GM23248 (cell line): ENCODE data around the gene THBS2. TPM values are rescaled to one million over a fixed set of nuclear protein-coding genes. Genes with fewer than 3 reads are reported as not detected.

Experiments
- DNase-seq: peaks from one replicate; pipeline ENCODE4 v3.0.0-alpha.2; 2015
- H2AFZ ChIP-seq: fragments of 200-600 bp; sonication (generic); 2 replicates; pipeline ENCODE4 v1.6.1; 2016; ENCODE audit warnings: antibody characterized with exemption
- H3F3A ChIP-seq: fragments of 200-600 bp; sonication (generic); 2 replicates; pipeline ENCODE4 v1.6.1; 2016; ENCODE audit warnings: mild to moderate bottlenecking, antibody characterized with exemption, mixed run types; ENCODE audit not compliant: insufficient read depth
- H3K27ac ChIP-seq: fragments of 200-600 bp; sonication (generic); 2 replicates; pipeline ENCODE4 v1.5.1; 2016; ENCODE audit warnings: mild to moderate bottlenecking
- H3K27me3 ChIP-seq: fragments of 200-600 bp; sonication (generic); replicated peaks from 2 replicates; pipeline ENCODE4 v1.6.1; 2016; ENCODE audit warnings: mild to moderate bottlenecking; ENCODE audit not compliant: insufficient read depth
- H3K36me3 ChIP-seq: fragments of 200-600 bp; sonication (generic); 2 replicates; pipeline ENCODE4 v1.6.1; 2016; ENCODE audit warnings: low read depth, mild to moderate bottlenecking
- H3K4me1 ChIP-seq: fragments of 200-600 bp; sonication (generic); 2 replicates; pipeline ENCODE4 v1.6.1; 2016; ENCODE audit warnings: mild to moderate bottlenecking; ENCODE audit not compliant: insufficient read depth
- H3K4me2 ChIP-seq: fragments of 200-600 bp; sonication (generic); one replicate; pipeline ENCODE4 v1.6.1; 2016; ENCODE audit warnings: mild to moderate bottlenecking; ENCODE audit not compliant: unreplicated experiment
- H3K4me3 ChIP-seq: fragments of 200-600 bp; sonication (generic); 2 replicates; pipeline ENCODE4 v1.5.1; 2016; ENCODE audit warnings: mild to moderate bottlenecking
- H3K79me2 ChIP-seq: fragments of 200-600 bp; sonication (generic); 2 replicates; pipeline ENCODE4 v1.6.1; 2016; ENCODE audit warnings: mild to moderate bottlenecking; ENCODE audit not compliant: insufficient read depth
- H3K9ac ChIP-seq: fragments of 200-600 bp; sonication (generic); 2 replicates; pipeline ENCODE4 v1.6.1; 2016; ENCODE audit warnings: mild to moderate bottlenecking
- H3K9me2 ChIP-seq: fragments of 200-600 bp; sonication (generic); 2 replicates; pipeline ENCODE4 v1.6.1; 2016; ENCODE audit warnings: mixed run types, mild to moderate bottlenecking, moderate library complexity; ENCODE audit not compliant: insufficient read depth
- H3K9me3 ChIP-seq: fragments of 200-600 bp; sonication (generic); one replicate; pipeline ENCODE4 v1.6.1; 2017; ENCODE audit warnings: low read depth
- H4K20me1 ChIP-seq: fragments of 200-600 bp; sonication (generic); 2 replicates; pipeline ENCODE4 v1.6.0; 2016; ENCODE audit not compliant: insufficient read depth
- EZH2 ChIP-seq: fragments of 200-600 bp; sonication (generic); IDR thresholded peaks from 2 replicates; pipeline ENCODE4 v1.6.1; 2018; ENCODE audit warnings: antibody characterized with exemption, mild to moderate bottlenecking; ENCODE audit not compliant: insufficient read depth, poor library complexity, severe bottlenecking
- EZH2phosphoT487 ChIP-seq: fragments of 200-600 bp; sonication (generic); IDR thresholded peaks from 2 replicates; pipeline ENCODE4 v1.6.1; 2018; ENCODE audit warnings: antibody characterized with exemption, moderate library complexity, mild to moderate bottlenecking, low read depth; ENCODE audit not compliant: insufficient read depth
- WGBS, 2 experiments: methylation state at CpG; one replicate each; pipeline ENCODE4 v1.1.6; 2015 to 2017; ENCODE audit warnings: low lambda C conversion rate in 2 of 2, low coverage in 1 of 2; ENCODE audit errors: missing lambda C conversion rate in 2 of 2; 5-methylcytosine and 5-hydroxymethylcytosine counted together
- in situ Hi-C: fragments of 300-500 bp; cut with MboI; formaldehyde crosslinking; loops from 2 replicates; pipeline ENCODE4 v1.15.0; 2020
- polyA plus RNA-seq: library from polyadenylated mRNA; unstranded; fragments of >200 nt; fragmentation: Nextera tagmentation; extraction: Ambion mirVana; gene quantifications from 2 replicates; pipeline ENCODE4 v1.2.1, GENCODE V29; 2016
- total RNA-seq: library from RNA; depleted of rRNA; stranded (reverse); fragments of >200 nt; shearing (Covaris generic); gene quantifications from 2 replicates; pipeline ENCODE4 v1.2.3, GENCODE V29; 2014

THBS2 gene
- total and polyA plus RNA-seq, 2 experiments from 2014 or later, result 77.8 to 137 TPM

- Histone ChIP-seq H3K4me2 (no peak overlapping the region), H3K4me1 (0 out of 2 replicates have a peak, but pooled peaks cover 3% of the 10 kb centered on the region), H2AFZ (no peak overlapping the region), H3F3A (peaks cover 16% of the 10 kb centered on the region; the same call in 1 of the 2 replicates), H3K9me3 (no peaks in the 10 kb centered on the region), H3K36me3 (peaks cover 46% of the 10 kb centered on the region), H3K4me3 (no peak overlapping the region), H3K79me2 (no peaks in the 10 kb centered on the region), H3K27me3 (no peaks in the 10 kb centered on the region), H4K20me1 (no peaks in the 10 kb centered on the region), H3K9ac (no peak overlapping the region), H3K9me2 (no peaks in the 10 kb centered on the region), H3K27ac (no peak overlapping the region)
- no peak for DNase-seq
- in situ Hi-C loops, result no loop called here
- TF ChIP-seq EZH2phosphoT487 (no peak), EZH2 (no peak)
- 94 to 95% methylated on average over 15 of the region's 15 CpGs for WGBS, 2 experiments
Observed at GRCh38 chr6:169227116-169227515, 26.5 kb downstream of the THBS2 start.

DNA sequence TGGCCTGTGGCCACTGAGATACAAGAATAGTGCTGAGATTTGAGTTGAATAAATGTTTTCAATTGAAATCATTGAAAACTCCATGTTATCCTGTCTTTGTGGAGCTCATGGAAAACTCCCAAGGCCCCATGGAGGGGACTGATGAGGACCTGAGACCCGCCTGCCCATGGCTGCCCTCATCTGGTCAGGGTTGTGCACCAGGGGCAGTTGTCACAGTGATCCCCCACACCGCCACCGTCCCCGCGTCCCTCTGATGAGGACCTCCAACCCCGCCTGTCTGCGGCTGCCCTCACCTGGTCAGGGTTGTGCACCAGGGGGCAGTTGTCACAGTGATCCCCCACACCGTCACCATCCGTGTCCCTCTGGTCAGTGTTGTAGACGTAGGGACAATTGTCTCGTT is 27.8 kb downstream of the THBS2 start:
- 0 out of 2 replicates have a peak, but pooled peaks cover 3% of the 10 kb centered on the region for H3K4me1 ChIP-seq
- no peak overlapping the region for H2AFZ ChIP-seq
- no peak overlapping the region for H3K4me2 ChIP-seq
- H4K20me1 ChIP-seq, result no peaks in the 10 kb centered on the region
- in situ Hi-C loops, result no loop called here
- H3K9me2 ChIP-seq, result no peaks in the 10 kb centered on the region
- no peaks in the 10 kb centered on the region for H3K27me3 ChIP-seq
- peaks cover 56% of the 10 kb centered on the region for H3K36me3 ChIP-seq
- TF ChIP-seq EZH2phosphoT487 (no peak), EZH2 (no peak)
- no peak for DNase-seq
- H3K9me3 ChIP-seq, result no peaks in the 10 kb centered on the region
- H3K27ac ChIP-seq, result no peak overlapping the region
- no peaks in the 10 kb centered on the region for H3K79me2 ChIP-seq
- no peak overlapping the region for H3K9ac ChIP-seq
- no peak overlapping the region for H3K4me3 ChIP-seq
- 93 to 94% methylated on average over 11 of the region's 11 CpGs for WGBS, 2 experiments
- H3F3A ChIP-seq, result peaks cover 16% of the 10 kb centered on the region; the same call in 1 of the 2 replicates

DNA sequence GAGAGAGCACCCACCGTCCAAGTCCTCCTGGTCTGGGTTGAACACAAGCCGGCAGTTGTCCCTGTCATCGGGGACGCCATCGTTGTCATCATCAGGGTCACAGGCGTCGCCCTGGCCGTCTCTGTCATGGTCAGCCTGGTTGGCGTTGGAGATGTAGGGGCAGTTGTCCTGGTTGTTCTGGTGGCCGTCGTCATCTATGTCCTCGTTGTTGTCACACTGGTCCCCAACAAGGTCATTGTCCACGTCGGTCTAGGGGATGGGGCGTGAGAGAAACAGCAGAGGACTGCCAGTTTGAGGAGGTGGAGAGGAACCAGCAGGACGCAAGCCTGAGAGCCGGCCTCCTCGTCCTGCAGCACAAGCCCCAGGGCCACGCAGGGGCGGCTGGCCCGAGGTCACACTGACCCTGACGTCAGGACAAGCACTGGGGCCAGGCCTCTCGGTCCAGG is 28.5 kb downstream of the THBS2 start:
- Histone ChIP-seq H2AFZ (no peak overlapping the region), H3K36me3 (peaks cover 54% of the 10 kb centered on the region), H3K9me3 (no peaks in the 10 kb centered on the region), H3K4me1 (0 out of 2 replicates have a peak, but pooled peaks cover 3% of the 10 kb centered on the region), H3K4me3 (no peak overlapping the region), H3K79me2 (no peaks in the 10 kb centered on the region), H4K20me1 (no peaks in the 10 kb centered on the region), H3K9ac (no peak overlapping the region), H3K27ac (no peak overlapping the region), H3K4me2 (no peak overlapping the region), H3K9me2 (no peaks in the 10 kb centered on the region), H3F3A (peaks cover 16% of the 10 kb centered on the region; the same call in 1 of the 2 replicates), H3K27me3 (no peaks in the 10 kb centered on the region)
- TF ChIP-seq EZH2 (no peak), EZH2phosphoT487 (no peak)
- in situ Hi-C loops, result no loop called here
- WGBS, 2 experiments, result 94 to 96% methylated on average over 20 to 23 of the region's 23 CpGs
- no peak for DNase-seq

GRCh38 chr6:169224716-169225115 is 28.9 kb downstream of the THBS2 start:
- Histone ChIP-seq H3K9ac (no peak overlapping the region), H3F3A (peaks cover 16% of the 10 kb centered on the region; the same call in 1 of the 2 replicates), H3K27me3 (no peaks in the 10 kb centered on the region), H4K20me1 (no peaks in the 10 kb centered on the region), H3K27ac (no peak overlapping the region), H3K79me2 (no peaks in the 10 kb centered on the region), H2AFZ (no peak overlapping the region), H3K36me3 (peaks cover 49% of the 10 kb centered on the region), H3K4me3 (no peak overlapping the region), H3K4me1 (0 out of 2 replicates have a peak, but pooled peaks cover 3% of the 10 kb centered on the region), H3K9me3 (no peaks in the 10 kb centered on the region), H3K4me2 (no peak overlapping the region), H3K9me2 (no peaks in the 10 kb centered on the region)
- no peak for TF ChIP-seq EZH2
- no peak for TF ChIP-seq EZH2phosphoT487
- in situ Hi-C loops, result loop anchor here (25.0 kb wide), 1 partner anchor 262 kb away; no protein-coding TSS in a partner anchor
- WGBS, 2 experiments, result 92 to 96% methylated on average over 9 of the region's 9 CpGs
- no peak for DNase-seq

DNA sequence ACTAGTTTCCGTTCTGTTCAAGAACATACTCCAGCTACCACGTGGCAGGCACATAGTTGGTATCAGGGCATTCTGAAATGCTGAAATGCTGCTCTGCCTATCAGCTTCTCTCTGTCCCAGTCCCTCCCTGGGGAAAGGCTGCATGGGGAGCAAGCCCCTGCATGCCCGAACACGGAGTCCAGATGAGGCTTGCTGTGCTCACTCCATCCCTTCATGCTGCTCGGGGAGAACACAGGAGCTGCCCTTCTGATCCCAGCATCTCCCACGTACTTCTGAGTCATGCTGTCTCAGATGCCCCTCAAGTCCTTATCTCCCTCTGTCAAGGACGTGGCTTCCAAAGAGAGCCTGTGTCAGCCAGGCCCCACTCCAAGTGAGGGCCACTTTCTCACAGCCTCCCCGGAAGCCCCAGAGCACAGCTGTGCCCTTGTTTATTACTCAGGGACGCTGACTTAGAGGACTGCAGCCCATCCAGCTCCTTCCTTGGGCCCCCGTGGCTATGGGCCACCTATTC is 29.4 kb downstream of the THBS2 start:
- Histone ChIP-seq H3K4me1 (0 out of 2 replicates have a peak, but pooled peaks cover 3% of the 10 kb centered on the region), H3K4me2 (no peak overlapping the region), H2AFZ (no peak overlapping the region), H3K9me3 (no peaks in the 10 kb centered on the region), H3K9ac (no peak overlapping the region), H3K27me3 (no peaks in the 10 kb centered on the region), H3K4me3 (no peak overlapping the region), H3K9me2 (no peaks in the 10 kb centered on the region), H3F3A (peaks cover 16% of the 10 kb centered on the region; the same call in 1 of the 2 replicates), H3K79me2 (no peaks in the 10 kb centered on the region), H3K36me3 (peaks cover 47% of the 10 kb centered on the region), H3K27ac (no peak overlapping the region), H4K20me1 (no peaks in the 10 kb centered on the region)
- in situ Hi-C loops, result loop anchor here (25.0 kb wide), 1 partner anchor 262 kb away; no protein-coding TSS in a partner anchor
- TF ChIP-seq EZH2phosphoT487, result no peak
- no peak for TF ChIP-seq EZH2
- DNase-seq, result peak; percentile 43
- 54 to 59% methylated on average over 10 of the region's 10 CpGs for whole genome bisulfite sequencing, 2 experiments
